HEK293T (cell line): Measurements from ENCODE around the gene GRB7.

ENCODE experiments used
- BHLHE40 ChIP-seq: fragments of 450-650 bp; IDR thresholded peaks from 2 replicates; pipeline ENCODE4 v1.6.1; 2016; ENCODE audit warnings: mild to moderate bottlenecking, moderate library complexity, borderline replicate concordance
- CTBP1 ChIP-seq: fragments of 450-650 bp; IDR thresholded peaks from 2 replicates; pipeline ENCODE4 v1.6.1; 2016; ENCODE audit warnings: borderline replicate concordance
- FOXA1 ChIP-seq: fragments of 450-650 bp; IDR thresholded peaks from 2 replicates; pipeline ENCODE4 v1.6.1; 2016; ENCODE audit warnings: mild to moderate bottlenecking
- SUZ12 ChIP-seq: fragments of 450-650 bp; IDR thresholded peaks from 2 replicates; pipeline ENCODE4 v1.6.1; 2016; ENCODE audit warnings: mild to moderate bottlenecking
- TARDBP ChIP-seq: fragments of 450-650 bp; IDR thresholded peaks from 2 replicates; pipeline ENCODE4 v1.6.1; 2016

DNA sequence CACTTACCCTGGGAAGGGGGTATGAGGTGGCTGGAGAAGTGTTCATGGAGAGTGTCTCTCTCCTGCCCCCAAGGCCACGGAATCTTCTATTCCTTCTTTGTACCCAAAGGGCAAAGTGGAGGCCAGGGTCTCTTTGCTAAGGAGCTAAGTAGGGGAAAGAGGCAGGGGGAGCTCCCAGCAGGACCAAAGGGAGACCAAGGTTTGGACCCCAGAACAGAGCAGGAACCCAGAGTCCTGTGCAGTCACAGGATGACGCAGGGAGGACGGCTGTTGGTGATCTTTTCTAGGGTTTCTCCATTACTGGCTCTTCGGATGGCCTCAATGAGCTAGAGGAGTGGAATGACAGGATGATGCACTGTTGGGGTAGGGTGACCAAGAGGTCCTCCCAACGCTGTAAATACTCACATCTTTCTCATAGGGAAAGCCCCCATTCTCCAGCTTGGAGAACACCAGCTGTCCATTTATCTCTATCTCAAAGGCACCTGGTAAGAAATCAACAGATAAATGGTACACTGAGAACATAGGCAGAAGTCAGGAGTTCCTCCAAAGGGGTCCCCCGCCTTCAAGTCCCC, 8.4 kb upstream of the GRB7 start:
- no peak for TF ChIP-seq BHLHE40
- TF ChIP-seq FOXA1, result no peak
- no peak for TF ChIP-seq TARDBP
- TF ChIP-seq SUZ12, result no peak
- TF ChIP-seq CTBP1, result no peak
